Measurements from ENCODE around the gene GAK.

The GAK gene

GRCh38 chr4:964346-965025, 32.4 kb upstream of the GAK start:
- no peak for DNase-seq

GRCh38 chr4:963276-964225, 31.4 kb upstream of the GAK start:
- DNase-seq = no peak

GRCh38 chr4:962231-963208, 30.4 kb upstream of the GAK start:
- no peak for DNase-seq

- DNase-seq = no peak
Measured at GRCh38 chr4:961351-962230, 29.5 kb upstream of the GAK start.

- no peak for DNase-seq
Measured at GRCh38 chr4:960636-961350, 28.7 kb upstream of the GAK start.

GRCh38 chr4:960140-960635, 28.1 kb upstream of the GAK start:
- DNase-seq = no peak

- DNase-seq = no peak
Measured at GRCh38 chr4:959338-960139, 27.4 kb upstream of the GAK start.

- DNase-seq = no peak
Measured at GRCh38 chr4:958696-959337, 26.7 kb upstream of the GAK start.

GRCh38 chr4:958314-958665, 26.2 kb upstream of the GAK start:
- DNase-seq = no peak

- no peak for DNase-seq
Measured at GRCh38 chr4:957581-958313, 25.6 kb upstream of the GAK start.

- DNase-seq = no peak
Measured at GRCh38 chr4:957231-957580, 25.1 kb upstream of the GAK start.

GRCh38 chr4:956531-957230, 24.6 kb upstream of the GAK start:
- DNase-seq = no peak

GRCh38 chr4:955931-956381, 23.8 kb upstream of the GAK start:
- no peak for DNase-seq

GRCh38 chr4:955161-955921, 23.2 kb upstream of the GAK start:
- DNase-seq = no peak

GRCh38 chr4:954211-955020, 22.3 kb upstream of the GAK start:
- DNase-seq = no peak

GRCh38 chr4:953574-953915, 21.4 kb upstream of the GAK start:
- no peak for DNase-seq

Data from activated gamma-delta T cell treated with Interleukin-2 at 50 U/mL for 16 hours (primary cell).